ENCODE measurements around the gene SPECC1. TPM values are rescaled to one million over a fixed set of nuclear protein-coding genes. Genes with fewer than 3 reads are reported as not detected.
A peak's percentile ranks its signal among the peaks of the same experiment; 100 is the strongest.

SPECC1 gene
- total RNA-seq, 1 experiment from 2014 or later: 43.5 TPM

DNA sequence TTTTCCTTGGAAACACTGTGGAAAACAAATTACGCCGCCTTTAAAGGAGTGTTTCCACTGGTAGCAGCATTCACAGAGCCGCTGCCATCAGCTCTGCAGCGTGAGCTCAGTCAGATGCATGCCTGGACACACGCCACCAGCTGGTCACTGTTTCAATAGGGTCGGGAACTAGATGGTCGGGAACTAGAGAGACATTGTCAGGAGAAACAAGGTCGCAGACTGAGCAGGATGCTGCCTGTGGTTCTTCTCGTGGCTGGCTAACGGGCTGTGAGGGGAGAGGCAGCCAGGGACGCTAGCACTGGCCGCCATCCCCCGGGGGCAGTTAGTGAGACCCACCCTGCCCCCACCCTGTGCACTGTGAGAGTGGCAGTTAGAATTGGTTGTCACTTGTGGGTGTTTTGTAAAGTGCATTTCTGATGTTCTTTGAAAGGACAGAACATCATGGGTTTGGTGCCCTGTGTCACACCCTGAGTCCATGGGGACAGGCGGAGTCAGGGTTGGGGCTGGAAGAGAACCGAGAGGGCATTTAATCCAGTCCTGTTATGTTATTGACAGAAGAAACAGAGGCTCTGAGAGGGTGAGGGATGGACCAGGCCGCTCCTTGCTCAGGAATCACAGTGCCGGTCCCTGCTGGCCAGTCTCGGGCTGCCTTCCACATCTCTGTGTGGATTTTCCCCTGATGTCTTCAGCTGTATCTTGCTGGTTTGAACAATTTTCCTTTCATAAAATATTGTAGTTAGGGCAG is 86.3 kb downstream of the SPECC1 start:
- no peaks in the 10 kb centered on the region for H3K9me3 ChIP-seq (ENCODE audit: control insufficient read depth in 1 of 2, insufficient read depth in 1 of 2, low read depth in 1 of 2, low read length in 2 of 2)
- no peaks in the 10 kb centered on the region for H3K79me2 ChIP-seq (ENCODE audit: insufficient read depth, low read length)
- H3K9ac ChIP-seq (ENCODE audit: low read length): no peak overlapping the region
- no peaks in the 10 kb centered on the region for H4K20me1 ChIP-seq (ENCODE audit: insufficient read depth)
- RAD21 ChIA-PET (ENCODE audit: low non-redundant PET in 1 of 2, low total read pairs in 2 of 2, uncharacterized antibody in 2 of 2, unreplicated experiment in 2 of 2): interaction anchor here in 1 of 2 experiments (0.6 to 0.8 kb wide), 2 partner anchors 85 to 102 kb away, joined by 3 read pairs; no protein-coding TSS in a partner anchor
- TF ChIP-seq RAD21 (IDR thresholded peaks at IDR 0.05; ENCODE audit: low read depth): peak; percentile 33
- no peak for TF ChIP-seq SIN3A (IDR thresholded peaks at IDR 0.05; ENCODE audit: low read depth)
- TF ChIP-seq ZFX (IDR thresholded peaks at IDR 0.05): no peak
- TF ChIP-seq, protein P1, sequence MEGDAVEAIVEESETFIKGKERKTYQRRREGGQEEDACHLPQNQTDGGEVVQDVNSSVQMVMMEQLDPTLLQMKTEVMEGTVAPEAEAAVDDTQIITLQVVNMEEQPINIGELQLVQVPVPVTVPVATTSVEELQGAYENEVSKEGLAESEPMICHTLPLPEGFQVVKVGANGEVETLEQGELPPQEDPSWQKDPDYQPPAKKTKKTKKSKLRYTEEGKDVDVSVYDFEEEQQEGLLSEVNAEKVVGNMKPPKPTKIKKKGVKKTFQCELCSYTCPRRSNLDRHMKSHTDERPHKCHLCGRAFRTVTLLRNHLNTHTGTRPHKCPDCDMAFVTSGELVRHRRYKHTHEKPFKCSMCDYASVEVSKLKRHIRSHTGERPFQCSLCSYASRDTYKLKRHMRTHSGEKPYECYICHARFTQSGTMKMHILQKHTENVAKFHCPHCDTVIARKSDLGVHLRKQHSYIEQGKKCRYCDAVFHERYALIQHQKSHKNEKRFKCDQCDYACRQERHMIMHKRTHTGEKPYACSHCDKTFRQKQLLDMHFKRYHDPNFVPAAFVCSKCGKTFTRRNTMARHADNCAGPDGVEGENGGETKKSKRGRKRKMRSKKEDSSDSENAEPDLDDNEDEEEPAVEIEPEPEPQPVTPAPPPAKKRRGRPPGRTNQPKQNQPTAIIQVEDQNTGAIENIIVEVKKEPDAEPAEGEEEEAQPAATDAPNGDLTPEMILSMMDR (IDR thresholded peaks at IDR 0.05 in 2 of 3, conservative IDR thresholded peaks at IDR 0.05 in 1 of 3; ENCODE audit: borderline replicate concordance in 1 of 3, insufficient read depth in 1 of 3, low read depth in 2 of 3, low read length in 2 of 3): peak in 2 of 3 experiments; percentile 35 to 53; a peak in 5 of 6 replicates
- BruUV-seq (replicated peaks): no TSS peak
- no peaks in the 10 kb centered on the region for H3K9me2 ChIP-seq (ENCODE audit: insufficient read depth)
- intact Hi-C loops (cut with micrococcal nuclease): loop anchor here (5.0 kb wide), 1 partner anchor 88 kb away; the partner anchor contains the start of gene SPECC1
- POLR2A ChIA-PET: no interaction called here
- CTCF ChIA-PET: interaction anchor here (0.5 to 1.8 kb wide), 5 partner anchors 13 to 235 kb away, joined by 3 to 25 read pairs (median 3); no protein-coding TSS in a partner anchor
- DNase-seq (ENCODE audit: low read depth, low spot score): peak; percentile 22
- H3K27ac ChIP-seq (ENCODE audit: low read depth, low read length): no peak overlapping the region
- H3K4me2 ChIP-seq (ENCODE audit: low read length): peak overlapping the region; percentile 61
- no peaks in the 10 kb centered on the region for H3K27me3 ChIP-seq (ENCODE audit: insufficient read depth, low read length)
- no peaks in the 10 kb centered on the region for H3K36me3 ChIP-seq (ENCODE audit: control insufficient read depth in 1 of 2, insufficient read depth in 2 of 2, low read length in 2 of 2)
- peak overlapping the region in 1 of 2 experiments; percentile 11; a peak in 1 of 4 replicates for H3K4me3 ChIP-seq (replicated peaks in 1 of 2; ENCODE audit: low read depth in 1 of 2, low read length in 2 of 2)
- peak; percentile 94 for ATAC-seq
- H3K4me1 ChIP-seq (ENCODE audit: control insufficient read depth in 1 of 2, insufficient read depth in 2 of 2, low read length in 2 of 2): peaks cover 7 to 10% of the 10 kb centered on the region in 2 experiments; a peak in 2 of 4 replicates
- peak overlapping the region; percentile 13 for H2AFZ ChIP-seq (ENCODE audit: low read depth, low read length, poor library complexity, severe bottlenecking)

DNA sequence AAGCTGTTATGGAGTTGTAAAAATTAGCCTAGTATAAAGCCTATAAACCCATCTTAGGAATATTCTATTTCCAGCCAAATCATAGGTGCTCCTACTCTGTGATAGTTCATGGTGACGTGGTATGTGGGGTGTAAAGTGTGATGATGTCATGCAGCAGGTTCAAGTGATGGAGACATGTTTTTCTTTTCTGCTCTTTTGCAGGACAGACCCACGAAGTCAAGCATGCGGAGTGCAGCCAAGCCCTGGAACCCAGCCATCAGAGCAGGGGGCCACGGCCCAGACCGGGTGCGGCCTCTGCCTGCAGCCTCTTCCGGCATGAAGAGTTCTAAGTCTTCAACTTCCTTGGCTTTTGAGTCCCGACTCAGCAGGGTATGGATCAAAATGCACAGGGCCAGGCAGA is 87.3 kb downstream of the SPECC1 start:
- ChIA-PET POLR2A (no interaction called here), CTCF (interaction anchor here (1.6 to 1.8 kb wide), 2 partner anchors 85 to 103 kb away, joined by 12 to 25 read pairs; no protein-coding TSS in a partner anchor), RAD21 (ENCODE audit: low non-redundant PET in 1 of 2, low total read pairs in 2 of 2, uncharacterized antibody in 2 of 2, unreplicated experiment in 2 of 2) (no interaction called here)
- Histone ChIP-seq H3K27me3 (ENCODE audit: insufficient read depth, low read length) (no peaks in the 10 kb centered on the region; the same call in 1 of the 2 replicates), H3K79me2 (ENCODE audit: insufficient read depth, low read length) (no peaks in the 10 kb centered on the region), H3K4me1 (ENCODE audit: control insufficient read depth in 1 of 2, insufficient read depth in 2 of 2, low read length in 2 of 2) (peaks cover 7 to 10% of the 10 kb centered on the region in 2 experiments; a peak in 2 of 4 replicates), H4K20me1 (ENCODE audit: insufficient read depth) (no peaks in the 10 kb centered on the region), H3K9me3 (ENCODE audit: control insufficient read depth in 1 of 2, insufficient read depth in 1 of 2, low read depth in 1 of 2, low read length in 2 of 2) (no peaks in the 10 kb centered on the region), H3K36me3 (ENCODE audit: control insufficient read depth in 1 of 2, insufficient read depth in 2 of 2, low read length in 2 of 2) (no peaks in the 10 kb centered on the region), H3K9ac (ENCODE audit: low read length) (no peak overlapping the region), H3K9me2 (ENCODE audit: insufficient read depth) (no peaks in the 10 kb centered on the region), H3K4me3 (replicated peaks in 1 of 2; ENCODE audit: low read depth in 1 of 2, low read length in 2 of 2) (no peak overlapping the region), H2AFZ (ENCODE audit: low read depth, low read length, poor library complexity, severe bottlenecking) (no peak overlapping the region), H3K27ac (ENCODE audit: low read depth, low read length) (no peak overlapping the region), H3K4me2 (ENCODE audit: low read length) (no peak overlapping the region)
- ATAC-seq: no peak
- intact Hi-C loops (cut with micrococcal nuclease): loop anchor here (5.0 kb wide), 1 partner anchor 89 kb away; the partner anchor contains the start of gene SPECC1
- no TSS peak for BruUV-seq (replicated peaks)
- TF ChIP-seq SP1 (IDR thresholded peaks at IDR 0.05; ENCODE audit: low read depth): no peak
- no peak for TF ChIP-seq RAD21 (IDR thresholded peaks at IDR 0.05; ENCODE audit: low read depth)
- no peak for TF ChIP-seq POLR2A (IDR thresholded peaks at IDR 0.05; ENCODE audit: borderline replicate concordance, extremely low read depth, insufficient read depth, insufficient read length)
- TF ChIP-seq CEBPB (IDR thresholded peaks at IDR 0.05; ENCODE audit: low read depth): no peak
- TF ChIP-seq, protein P2, sequence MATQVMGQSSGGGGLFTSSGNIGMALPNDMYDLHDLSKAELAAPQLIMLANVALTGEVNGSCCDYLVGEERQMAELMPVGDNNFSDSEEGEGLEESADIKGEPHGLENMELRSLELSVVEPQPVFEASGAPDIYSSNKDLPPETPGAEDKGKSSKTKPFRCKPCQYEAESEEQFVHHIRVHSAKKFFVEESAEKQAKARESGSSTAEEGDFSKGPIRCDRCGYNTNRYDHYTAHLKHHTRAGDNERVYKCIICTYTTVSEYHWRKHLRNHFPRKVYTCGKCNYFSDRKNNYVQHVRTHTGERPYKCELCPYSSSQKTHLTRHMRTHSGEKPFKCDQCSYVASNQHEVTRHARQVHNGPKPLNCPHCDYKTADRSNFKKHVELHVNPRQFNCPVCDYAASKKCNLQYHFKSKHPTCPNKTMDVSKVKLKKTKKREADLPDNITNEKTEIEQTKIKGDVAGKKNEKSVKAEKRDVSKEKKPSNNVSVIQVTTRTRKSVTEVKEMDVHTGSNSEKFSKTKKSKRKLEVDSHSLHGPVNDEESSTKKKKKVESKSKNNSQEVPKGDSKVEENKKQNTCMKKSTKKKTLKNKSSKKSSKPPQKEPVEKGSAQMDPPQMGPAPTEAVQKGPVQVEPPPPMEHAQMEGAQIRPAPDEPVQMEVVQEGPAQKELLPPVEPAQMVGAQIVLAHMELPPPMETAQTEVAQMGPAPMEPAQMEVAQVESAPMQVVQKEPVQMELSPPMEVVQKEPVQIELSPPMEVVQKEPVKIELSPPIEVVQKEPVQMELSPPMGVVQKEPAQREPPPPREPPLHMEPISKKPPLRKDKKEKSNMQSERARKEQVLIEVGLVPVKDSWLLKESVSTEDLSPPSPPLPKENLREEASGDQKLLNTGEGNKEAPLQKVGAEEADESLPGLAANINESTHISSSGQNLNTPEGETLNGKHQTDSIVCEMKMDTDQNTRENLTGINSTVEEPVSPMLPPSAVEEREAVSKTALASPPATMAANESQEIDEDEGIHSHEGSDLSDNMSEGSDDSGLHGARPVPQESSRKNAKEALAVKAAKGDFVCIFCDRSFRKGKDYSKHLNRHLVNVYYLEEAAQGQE (IDR thresholded peaks at IDR 0.05; ENCODE audit: low read depth): no peak
- no peak for TF ChIP-seq EZH2phosphoT487 (IDR thresholded peaks at IDR 0.05; ENCODE audit: borderline replicate concordance)
- TF ChIP-seq, protein P3, sequence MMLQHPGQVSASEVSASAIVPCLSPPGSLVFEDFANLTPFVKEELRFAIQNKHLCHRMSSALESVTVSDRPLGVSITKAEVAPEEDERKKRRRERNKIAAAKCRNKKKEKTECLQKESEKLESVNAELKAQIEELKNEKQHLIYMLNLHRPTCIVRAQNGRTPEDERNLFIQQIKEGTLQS (IDR thresholded peaks at IDR 0.05): no peak
- TF ChIP-seq EZH2 (IDR thresholded peaks at IDR 0.05): no peak
- no peak for TF ChIP-seq CBX3 (IDR thresholded peaks at IDR 0.05; ENCODE audit: low read depth)
- TF ChIP-seq SIN3A (IDR thresholded peaks at IDR 0.05; ENCODE audit: low read depth): no peak
- no peak for TF ChIP-seq JUND (IDR thresholded peaks at IDR 0.05)
- no peak for DNase-seq (ENCODE audit: low read depth, low spot score)

Data from HCT116 (cell line).